Measurements from ENCODE around the gene ANKS1B. TPM values are rescaled to one million over a fixed set of nuclear protein-coding genes. Genes with fewer than 3 reads are reported as not detected.

The ANKS1B gene
- total RNA-seq, 2 donors from 2014 or later, result 45.5 to 65.9 TPM

- no peak for TF ChIP-seq CTCF (IDR thresholded peaks at IDR 0.05)
- DNase-seq (ENCODE audit: low spot score), result no peak
- Histone ChIP-seq H3K4me3 (no peak overlapping the region), H3K36me3 (no peaks in the 10 kb centered on the region), H3K27ac (no peak overlapping the region), H3K4me1 (ENCODE audit: control insufficient read depth in 1 of 2, low read depth in 2 of 2) (no peaks in the 10 kb centered on the region), H3K9me3 (no peaks in the 10 kb centered on the region), H3K27me3 (replicated peaks; ENCODE audit: insufficient read depth) (no peaks in the 10 kb centered on the region)
- no peak for ATAC-seq (ENCODE audit: insufficient number of reproducible peaks, low FRiP score, low read depth)
Observed at GRCh38 chr12:98812225-98812624, 1172.5 kb downstream of the ANKS1B start.

- no peak overlapping the region for H3K4me3 ChIP-seq
- no peak for ATAC-seq (ENCODE audit: insufficient number of reproducible peaks, low FRiP score, low read depth)
- no peaks in the 10 kb centered on the region for H3K27me3 ChIP-seq (replicated peaks; ENCODE audit: insufficient read depth)
- H3K9me3 ChIP-seq, result no peaks in the 10 kb centered on the region
- no peaks in the 10 kb centered on the region for H3K36me3 ChIP-seq
- no peak for TF ChIP-seq CTCF (IDR thresholded peaks at IDR 0.05)
- H3K4me1 ChIP-seq (ENCODE audit: control insufficient read depth in 1 of 2, low read depth in 2 of 2), result no peaks in the 10 kb centered on the region
- no peak overlapping the region for H3K27ac ChIP-seq
- no peak for DNase-seq (ENCODE audit: low spot score)
Observed at GRCh38 chr12:98808243-98808875, 1176.4 kb downstream of the ANKS1B start.

DNA sequence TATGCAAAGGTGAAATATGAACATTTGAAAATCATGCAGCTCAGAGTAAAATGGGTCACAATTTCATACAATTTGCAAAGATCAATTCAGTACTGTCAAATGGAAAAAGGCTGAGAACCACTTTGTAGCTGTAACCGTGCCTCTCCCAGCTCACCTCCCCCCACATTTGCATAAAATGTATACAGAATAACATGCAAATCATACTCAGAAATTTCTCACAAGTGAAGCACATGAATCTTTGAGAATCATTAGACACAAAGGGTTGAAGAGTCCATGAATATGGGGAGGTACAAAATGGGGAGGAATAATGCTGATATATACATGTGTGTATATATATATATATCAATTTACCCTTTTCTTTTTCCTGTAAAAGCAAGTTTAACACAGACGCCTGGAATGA lies 1177.5 kb downstream of the ANKS1B start:
- no peak overlapping the region for H3K4me3 ChIP-seq
- ATAC-seq (ENCODE audit: insufficient number of reproducible peaks, low FRiP score, low read depth) (no peak), DNase-seq (ENCODE audit: low spot score) (no peak)
- no peak overlapping the region for H3K27ac ChIP-seq
- H3K4me1 ChIP-seq (ENCODE audit: control insufficient read depth in 1 of 2, low read depth in 2 of 2), result no peaks in the 10 kb centered on the region
- no peaks in the 10 kb centered on the region for H3K36me3 ChIP-seq
- no peak for TF ChIP-seq CTCF (IDR thresholded peaks at IDR 0.05)
- no peaks in the 10 kb centered on the region for H3K27me3 ChIP-seq (replicated peaks; ENCODE audit: insufficient read depth)
- no peaks in the 10 kb centered on the region for H3K9me3 ChIP-seq

GRCh38 chr12:98803468-98804209 lies 1181.1 kb downstream of the ANKS1B start:
- H3K9me3 ChIP-seq, result no peaks in the 10 kb centered on the region
- no peak for ATAC-seq (ENCODE audit: insufficient number of reproducible peaks, low FRiP score, low read depth)
- no peak for DNase-seq (ENCODE audit: low spot score)
- H3K27ac ChIP-seq, result no peak overlapping the region
- H3K4me1 ChIP-seq (ENCODE audit: control insufficient read depth in 1 of 2, low read depth in 2 of 2), result peaks cover 0 to 6% of the 10 kb centered on the region in 2 donors
- no peaks in the 10 kb centered on the region for H3K36me3 ChIP-seq
- no peak overlapping the region for H3K4me3 ChIP-seq
- no peaks in the 10 kb centered on the region for H3K27me3 ChIP-seq (replicated peaks; ENCODE audit: insufficient read depth)
- TF ChIP-seq CTCF (IDR thresholded peaks at IDR 0.05), result no peak

DNA sequence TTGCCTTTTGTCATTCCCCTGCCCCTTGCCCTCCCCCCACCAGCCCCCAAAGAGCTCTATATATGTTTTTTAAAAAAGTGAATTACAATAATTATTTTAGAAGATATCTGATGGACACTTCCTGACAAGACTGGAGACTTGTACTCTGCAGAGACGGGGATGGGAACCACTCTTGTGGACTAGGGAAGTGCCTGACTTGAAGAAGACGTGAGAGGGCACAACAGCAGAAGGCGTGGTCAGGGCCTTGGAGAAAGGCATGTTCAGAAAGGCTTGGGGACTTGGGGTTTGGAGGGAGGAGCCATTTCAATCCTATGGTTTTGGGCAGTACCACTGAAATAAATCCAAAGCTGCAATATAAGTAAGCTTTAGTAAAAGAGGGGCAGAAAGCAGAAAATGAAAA lies 1184.9 kb downstream of the ANKS1B start:
- no peak overlapping the region for H3K27ac ChIP-seq
- no peaks in the 10 kb centered on the region for H3K9me3 ChIP-seq
- no peak for TF ChIP-seq CTCF (IDR thresholded peaks at IDR 0.05)
- no peaks in the 10 kb centered on the region for H3K27me3 ChIP-seq (replicated peaks; ENCODE audit: insufficient read depth)
- H3K4me1 ChIP-seq (ENCODE audit: control insufficient read depth in 1 of 2, low read depth in 2 of 2), result peaks cover 0 to 6% of the 10 kb centered on the region in 2 donors
- H3K4me3 ChIP-seq, result no peak overlapping the region
- no peak for ATAC-seq (ENCODE audit: insufficient number of reproducible peaks, low FRiP score, low read depth)
- DNase-seq (ENCODE audit: low spot score), result no peak
- H3K36me3 ChIP-seq, result no peaks in the 10 kb centered on the region
